Umbilical cord (tissue), 2 donors: ENCODE results near the gene GDF2. TPM values are rescaled to one million over a fixed set of nuclear protein-coding genes. Genes with fewer than 3 reads are reported as not detected.
A peak's percentile ranks its signal among the peaks of the same experiment; 100 is the strongest.

ENCODE experiments used
- DNase-seq: peaks from one replicate; pipeline ENCODE4 v3.0.0-alpha.2; 2015; ENCODE audit warnings: low spot score
- total RNA-seq: library from RNA; depleted of rRNA; stranded (reverse); fragments of >200 nt; gene quantifications from one replicate; pipeline ENCODE4 v1.2.3, GENCODE V29; 2014; ENCODE audit warnings: low replicate concordance; ENCODE audit not compliant: insufficient read depth

GDF2 gene
- total RNA-seq, 1 donor from 2014 or later, result 1.7 TPM

DNA sequence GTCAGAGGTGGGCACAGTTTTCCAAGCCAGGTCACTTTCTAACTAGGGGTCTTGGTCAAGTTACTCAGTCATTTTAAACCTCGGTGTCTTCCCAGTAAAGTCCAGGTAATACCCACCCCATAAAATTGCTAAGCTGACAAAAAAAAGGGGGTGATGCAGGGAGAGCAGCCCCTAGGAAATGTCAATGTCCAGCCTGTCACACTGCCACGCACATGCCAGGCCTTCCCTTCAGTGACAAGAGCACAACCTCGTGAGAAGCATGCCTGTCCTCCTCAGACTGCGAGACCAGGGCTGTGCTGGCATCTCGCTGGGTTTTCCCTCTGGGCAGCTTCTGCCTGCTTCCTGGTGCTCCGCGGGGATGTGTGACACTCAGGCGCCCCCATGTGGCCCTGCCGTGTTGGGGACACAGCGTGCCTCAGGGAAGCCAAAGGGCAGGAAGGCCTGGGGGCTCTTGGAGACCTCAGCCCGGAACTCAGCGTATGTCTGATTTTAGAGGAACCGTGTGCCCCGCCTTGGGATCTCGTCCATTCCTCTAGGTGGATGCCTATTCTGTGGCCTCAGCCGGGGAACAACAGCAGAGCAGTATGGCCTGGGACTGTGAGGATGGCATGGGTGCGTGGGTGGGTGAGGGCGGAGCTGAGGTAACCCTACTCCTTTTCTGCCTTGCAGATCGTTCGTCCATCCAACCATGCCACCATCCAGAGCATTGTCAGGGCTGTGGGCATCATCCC lies 10.2 kb upstream of the GDF2 start:
- peak; percentile 77 for DNase-seq

DNA sequence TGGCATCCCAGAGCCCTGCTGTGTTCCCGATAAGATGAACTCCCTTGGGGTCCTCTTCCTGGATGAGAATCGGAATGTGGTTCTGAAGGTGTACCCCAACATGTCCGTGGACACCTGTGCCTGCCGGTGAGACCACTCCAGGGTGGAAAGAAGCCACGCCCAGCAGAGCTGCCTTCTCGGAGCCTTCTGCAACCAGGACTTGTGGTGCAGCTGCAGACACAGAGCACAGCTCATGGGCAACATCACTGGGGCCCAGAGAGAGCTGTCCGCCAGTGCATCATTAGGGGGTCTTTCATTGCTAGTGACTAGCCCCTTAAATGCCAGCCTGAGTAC lies 9.6 kb upstream of the GDF2 start:
- no peak for DNase-seq

DNA sequence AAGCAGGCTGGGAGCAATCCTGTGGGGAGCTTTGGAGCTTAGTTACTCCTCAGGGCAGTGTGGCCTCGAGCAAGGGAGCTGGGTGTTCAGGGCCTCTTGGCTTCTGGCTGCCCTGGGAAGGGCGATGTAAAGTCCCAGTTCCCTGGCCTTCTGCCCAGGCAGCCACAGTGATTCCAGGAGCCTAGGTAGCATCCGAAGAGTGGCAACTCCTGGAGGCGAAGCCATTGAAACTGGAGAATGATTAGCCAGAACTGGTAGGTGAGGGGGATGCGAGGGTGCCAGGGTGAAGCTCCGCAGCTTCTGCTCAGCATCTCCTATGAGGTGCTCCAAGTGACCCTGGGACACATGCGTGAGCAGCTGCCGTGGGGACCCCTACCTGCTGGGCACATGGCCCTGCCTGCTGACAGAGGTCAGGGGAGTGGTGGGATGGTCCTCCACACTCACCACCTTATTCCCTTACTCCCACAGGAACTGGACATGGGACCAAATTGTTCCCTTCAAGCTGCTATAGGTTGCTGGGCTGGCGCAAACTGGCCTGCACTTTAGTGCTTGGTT lies 7.8 kb upstream of the GDF2 start:
- DNase-seq, result no peak

DNA sequence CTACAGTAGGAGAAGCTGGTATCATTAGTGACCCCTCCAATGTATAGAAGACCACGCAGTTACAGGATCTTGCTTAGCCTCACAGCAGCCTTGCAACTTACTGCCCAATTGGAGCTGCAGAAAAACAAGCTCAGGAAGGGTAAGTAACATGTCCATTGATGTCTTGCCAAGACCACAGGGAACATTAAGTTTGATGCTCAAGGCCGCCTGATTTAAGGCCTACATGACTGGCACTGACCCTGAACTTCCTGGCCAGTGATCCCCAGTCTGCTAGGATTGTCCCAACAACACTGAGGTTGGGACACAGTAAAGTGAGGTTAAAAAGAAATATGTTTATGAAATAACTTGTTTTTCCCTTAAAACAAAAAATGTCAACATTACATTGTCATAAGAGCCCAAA lies 6.8 kb upstream of the GDF2 start:
- DNase-seq, result no peak

DNA sequence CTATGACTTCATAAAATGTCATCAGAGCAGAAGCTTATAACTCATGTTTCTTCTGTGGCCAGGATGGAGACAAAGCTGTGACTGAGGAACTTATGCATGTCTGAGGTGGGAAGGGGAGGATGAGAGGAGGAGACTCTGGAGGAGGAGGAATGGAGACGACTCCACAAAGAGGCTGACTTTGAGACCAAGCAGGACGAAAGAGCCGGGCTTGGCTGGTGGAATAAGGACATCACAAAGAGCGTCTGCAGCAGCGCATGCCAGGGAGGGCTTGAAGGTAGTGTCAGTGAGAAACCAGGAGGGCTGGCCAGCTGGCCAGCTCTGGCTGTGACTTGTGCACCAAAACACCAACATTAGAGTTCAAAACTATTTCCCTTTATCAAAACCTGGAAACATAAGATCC lies 6.1 kb upstream of the GDF2 start:
- DNase-seq, result no peak

DNA sequence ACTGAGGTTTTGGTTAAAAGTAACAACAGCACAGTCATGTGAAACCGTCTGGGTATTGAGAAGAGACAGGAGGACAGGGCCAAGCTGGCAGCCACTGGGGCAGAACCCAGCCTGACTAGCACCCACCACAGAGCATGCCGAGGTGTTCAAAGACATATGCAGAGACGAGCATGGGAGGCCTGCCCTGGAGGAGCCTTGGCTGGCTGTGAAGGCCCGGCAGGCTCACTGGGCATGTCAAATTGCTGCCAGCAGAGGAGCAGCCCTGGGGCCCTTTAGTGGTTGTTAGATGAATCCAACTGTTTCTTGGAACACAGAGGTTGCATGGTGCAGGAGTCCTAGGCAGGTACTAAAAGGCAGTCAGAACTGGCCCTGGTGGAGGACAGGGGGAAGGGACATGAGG lies 5.0 kb upstream of the GDF2 start:
- DNase-seq, result no peak

DNA sequence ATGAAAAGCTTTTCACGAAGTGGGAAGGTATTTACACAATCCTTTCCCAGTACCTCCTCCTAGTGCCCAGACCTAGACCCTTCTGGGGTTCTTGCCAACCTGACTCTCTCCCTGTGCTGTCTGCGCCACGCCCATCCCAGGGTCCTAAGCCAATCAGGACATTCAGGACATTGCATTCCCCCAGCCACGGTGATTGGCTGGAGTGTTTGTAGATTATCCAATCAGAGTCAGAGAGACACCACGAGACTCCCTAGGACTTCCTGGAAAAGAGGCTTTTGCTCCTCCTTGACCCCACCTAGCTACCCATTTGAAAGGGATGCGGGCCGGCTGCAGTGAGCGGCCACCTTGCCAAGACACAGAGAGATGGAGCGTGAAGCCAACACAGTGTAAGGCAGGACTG lies 3.5 kb upstream of the GDF2 start:
- DNase-seq, result no peak

DNA sequence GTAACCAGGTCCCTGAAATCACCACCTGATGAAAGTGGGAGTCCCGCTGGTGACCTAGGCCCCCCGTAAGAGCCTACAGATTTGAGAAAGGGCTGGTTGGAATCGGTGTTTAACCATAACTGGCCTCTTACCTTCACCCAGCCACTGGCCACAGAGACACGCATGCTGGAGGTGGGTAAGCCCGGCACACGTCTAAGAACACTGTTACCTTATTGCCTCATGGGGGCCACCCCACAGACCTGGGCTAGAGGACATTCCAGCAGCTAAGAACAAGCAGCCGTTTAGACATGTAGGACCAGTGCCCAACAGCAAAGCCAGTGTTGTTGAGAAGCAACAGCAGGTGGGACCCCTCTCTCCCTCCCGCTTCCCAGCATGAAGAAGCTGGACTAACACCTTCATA lies 2.5 kb upstream of the GDF2 start:
- DNase-seq, result no peak

DNA sequence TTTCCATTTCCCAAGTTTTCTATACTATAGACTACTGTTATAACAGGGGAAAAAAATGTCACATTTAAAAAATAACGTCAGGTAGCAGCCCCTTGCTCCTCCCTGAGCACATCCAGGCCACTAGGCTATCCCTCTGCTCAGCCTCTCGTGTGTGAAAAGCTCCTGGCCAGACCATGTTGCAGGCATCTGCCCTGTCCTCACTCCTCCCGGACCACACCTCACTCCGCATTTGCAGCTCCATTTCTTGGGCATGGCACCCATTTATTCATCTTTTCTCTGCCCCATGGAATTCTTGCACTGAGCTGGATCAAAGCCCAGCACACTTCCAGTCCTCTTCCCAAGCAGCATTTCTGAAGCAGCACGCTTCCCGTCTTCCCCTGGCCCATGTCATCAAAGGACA lies 1.4 kb upstream of the GDF2 start:
- no peak for DNase-seq

DNA sequence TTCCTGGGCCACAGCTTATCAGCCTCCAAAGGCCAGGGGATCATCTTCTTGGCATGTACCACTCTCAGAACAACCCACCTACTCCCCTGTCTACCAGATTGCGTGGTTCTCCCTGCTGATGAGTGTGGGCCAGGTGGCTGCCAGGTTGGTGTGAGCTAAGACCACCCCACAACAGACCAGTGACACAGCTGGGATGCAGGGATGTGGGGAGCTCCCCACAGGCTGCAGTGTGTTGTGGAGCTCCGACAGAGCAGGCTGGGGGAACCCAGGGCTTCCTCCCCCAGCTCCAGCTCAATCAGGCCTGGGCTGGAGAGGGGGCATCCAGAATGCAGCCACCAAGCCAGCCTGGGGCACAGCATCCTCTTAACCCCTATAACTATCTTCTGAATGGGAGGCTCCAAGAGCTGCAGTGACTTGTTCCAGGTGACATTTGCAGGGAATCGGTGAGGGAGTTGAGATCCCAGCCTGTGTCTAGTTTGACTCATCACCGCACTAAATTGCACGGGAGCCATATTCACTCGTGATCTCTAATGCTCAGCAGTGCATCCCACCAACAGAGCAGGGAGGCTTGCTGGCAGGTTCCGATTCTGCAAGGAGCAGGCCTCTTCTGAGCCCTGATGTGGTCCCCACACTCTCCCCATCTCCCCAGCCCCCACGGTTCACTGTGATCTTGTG lies 596 bp upstream of the GDF2 start:
- DNase-seq, result no peak

DNA sequence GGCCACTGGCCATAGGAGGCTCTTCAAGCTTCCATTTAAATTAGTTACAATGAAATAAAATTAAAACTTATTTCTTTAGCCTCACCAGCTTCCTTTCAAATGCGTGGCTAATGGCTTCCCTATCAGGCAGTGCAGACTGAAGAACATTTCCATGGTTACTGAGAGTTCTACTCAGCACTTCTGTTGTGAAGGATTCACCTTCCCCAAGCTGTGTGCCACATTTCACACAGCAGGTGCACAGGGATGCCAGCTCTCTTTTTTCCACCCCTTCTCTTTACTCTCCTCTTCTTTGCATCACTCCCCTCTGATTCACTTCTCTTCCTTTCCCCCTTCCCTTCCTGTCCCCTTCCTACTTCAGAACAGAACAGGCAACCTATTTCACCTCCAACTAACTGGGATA lies 833 bp downstream of the GDF2 start:
- DNase-seq, result no peak

DNA sequence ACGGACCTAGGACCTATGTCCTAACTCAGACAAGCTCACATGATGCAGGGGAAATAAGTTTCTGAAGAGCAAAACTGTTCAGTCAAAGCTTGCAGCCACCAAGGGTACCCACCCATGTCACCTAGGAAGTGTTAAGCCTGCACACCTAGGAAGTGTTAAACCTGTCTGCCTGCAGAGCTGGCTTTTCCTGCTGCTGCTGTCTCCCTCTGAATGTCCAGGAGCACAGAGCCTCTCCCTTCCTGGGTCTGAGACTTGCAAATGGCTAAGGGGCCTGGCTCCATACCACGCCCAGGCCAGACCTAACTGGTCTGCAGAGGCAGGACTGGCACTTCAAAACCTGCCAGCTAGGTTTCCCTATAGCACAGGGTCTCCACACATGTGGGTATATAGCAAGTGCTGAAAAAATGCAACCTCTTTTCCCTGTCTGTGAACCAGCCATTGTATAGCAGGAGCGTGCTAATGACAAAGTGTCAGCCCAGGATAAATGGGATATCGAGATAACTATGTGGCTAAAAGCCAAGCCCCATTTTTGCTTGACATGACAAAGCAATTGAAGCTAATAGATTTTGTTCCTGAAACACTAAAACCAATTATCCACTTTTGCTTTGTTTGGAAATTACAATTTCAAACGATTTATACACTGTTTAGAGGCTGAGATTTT lies 1.5 kb downstream of the GDF2 start:
- DNase-seq, result no peak

DNA sequence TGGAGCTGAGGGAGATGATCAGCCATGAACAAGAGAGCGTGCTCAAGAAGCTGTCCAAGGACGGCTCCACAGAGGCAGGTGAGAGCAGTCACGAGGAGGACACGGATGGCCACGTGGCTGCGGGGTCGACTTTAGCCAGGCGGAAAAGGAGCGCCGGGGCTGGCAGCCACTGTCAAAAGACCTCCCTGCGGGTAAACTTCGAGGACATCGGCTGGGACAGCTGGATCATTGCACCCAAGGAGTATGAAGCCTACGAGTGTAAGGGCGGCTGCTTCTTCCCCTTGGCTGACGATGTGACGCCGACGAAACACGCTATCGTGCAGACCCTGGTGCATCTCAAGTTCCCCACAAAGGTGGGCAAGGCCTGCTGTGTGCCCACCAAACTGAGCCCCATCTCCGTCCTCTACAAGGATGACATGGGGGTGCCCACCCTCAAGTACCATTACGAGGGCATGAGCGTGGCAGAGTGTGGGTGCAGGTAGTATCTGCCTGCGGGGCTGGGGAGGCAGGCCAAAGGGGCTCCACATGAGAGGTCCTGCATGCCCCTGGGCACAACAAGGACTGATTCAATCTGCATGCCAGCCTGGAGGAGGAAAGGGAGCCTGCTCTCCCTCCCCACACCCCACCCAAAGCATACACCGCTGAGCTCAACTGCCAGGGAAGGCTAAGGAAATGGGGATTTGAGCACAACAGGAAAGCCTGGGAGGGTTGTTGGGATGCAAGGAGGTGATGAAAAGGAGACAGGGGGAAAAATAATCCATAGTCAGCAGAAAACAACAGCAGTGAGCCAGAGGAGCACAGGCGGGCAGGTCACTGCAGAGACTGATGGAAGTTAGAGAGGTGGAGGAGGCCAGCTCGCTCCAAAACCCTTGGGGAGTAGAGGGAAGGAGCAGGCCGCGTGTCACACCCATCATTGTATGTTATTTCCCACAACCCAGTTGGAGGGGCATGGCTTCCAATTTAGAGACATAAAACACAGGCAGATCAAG lies 3.3 kb downstream of the GDF2 start:
- DNase-seq, result no peak

DNA sequence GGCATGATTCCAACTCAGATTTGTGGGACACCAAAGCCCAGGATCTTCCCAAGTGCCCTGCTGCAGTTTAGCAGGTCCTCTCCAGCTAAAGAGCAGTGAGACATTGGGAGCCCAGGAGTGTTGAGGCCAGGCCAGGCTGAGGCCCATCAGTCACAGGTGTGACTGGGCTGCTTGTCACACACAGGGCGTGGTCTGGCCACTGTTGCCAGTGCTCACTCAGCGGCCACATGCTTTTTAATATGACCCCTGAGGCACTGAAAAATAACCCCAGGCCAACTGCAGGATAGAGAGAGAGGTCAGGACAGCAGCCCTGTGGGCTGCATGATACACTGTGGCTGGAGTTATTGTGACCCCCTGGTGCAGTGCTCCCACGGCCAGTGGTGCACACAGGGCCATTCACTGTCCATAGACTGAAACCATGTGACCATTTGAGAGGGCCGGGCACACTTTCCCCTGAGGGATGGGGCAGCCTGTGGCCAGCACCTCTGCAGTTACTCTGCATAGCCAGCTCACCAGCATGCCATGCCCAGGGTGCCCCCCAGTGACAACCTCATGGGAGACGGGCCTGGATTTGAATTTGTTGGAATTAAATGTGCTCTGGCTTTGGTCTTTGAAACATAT lies 4.2 kb downstream of the GDF2 start:
- DNase-seq, result no peak

DNA sequence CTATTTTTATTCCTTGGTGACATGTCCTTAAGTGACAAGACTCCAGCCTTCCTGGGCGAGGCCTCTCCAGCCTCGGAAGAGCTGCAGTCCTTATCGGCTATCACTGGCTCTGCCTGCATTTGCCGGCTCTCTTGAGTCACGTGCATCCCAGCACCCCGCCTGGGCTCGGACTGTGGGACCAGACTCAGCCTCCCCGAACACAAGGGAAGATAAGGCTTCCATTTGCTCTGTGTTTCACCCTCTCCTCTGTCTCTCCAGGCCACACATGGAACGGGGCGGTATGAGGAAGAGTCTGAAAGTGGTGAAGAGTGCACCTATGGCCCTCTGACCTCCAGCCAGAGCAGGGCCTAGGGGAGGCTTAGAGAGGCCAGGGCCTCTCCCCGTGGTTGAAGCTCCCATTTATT lies 4.7 kb downstream of the GDF2 start:
- peak; percentile 15 for DNase-seq

DNA sequence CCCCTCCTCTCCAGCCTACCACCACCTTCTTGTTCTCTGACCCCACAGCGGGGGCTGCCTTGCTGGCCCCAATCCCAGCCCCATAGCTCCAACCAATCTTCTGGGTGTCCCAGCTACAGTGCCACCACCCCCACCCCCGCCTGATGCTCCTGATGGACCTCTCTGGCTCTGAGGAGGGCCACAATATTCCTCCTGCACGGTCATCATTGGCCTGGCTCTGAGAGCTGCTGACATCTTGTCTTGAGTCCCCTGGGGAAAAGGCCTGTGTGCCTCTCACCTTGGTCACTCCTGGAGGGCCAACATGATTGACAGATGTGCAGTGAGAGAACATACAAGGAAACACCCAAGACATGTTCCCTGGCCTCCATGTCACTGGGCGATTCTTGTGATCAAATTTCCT lies 7.6 kb downstream of the GDF2 start:
- no peak for DNase-seq

DNA sequence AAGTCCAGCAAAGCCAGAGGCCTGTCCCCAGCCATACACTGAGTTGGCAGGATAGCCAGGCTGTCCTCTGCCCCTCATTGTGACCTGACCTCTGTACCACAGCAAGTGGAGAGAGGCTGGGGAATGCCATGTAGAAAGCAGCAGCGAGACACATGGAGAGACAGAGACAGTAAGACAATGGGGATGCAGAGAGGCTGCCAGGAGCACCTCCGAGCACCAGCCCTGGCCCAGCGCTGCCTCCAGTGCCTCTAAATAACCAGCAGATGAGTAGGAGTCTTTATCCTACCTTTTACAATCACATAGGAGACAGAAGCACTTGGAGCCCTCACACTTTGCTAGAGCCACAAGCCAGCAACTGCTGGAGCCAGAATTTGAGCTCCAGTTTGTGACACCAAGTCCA lies 8.1 kb downstream of the GDF2 start:
- DNase-seq, result no peak

DNA sequence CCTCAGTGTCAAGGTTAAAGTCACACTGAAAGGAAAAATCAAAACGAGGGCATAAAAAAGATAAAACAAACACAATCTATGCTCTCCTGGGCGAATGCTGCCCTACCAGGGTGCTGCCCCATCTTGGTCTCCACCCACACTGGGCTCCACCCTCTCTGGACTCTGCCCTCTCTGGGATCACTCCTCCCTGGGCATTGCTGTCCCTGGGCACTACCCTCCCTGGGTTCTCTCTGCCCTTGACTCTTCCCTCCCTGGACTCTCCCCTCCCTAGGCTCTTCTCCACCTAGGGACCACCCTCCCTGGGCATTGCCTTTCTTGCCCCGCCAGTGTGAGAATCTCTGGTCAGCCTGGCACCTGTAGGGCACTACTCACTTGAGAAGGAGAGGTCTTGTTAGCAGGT lies 8.6 kb downstream of the GDF2 start:
- no peak for DNase-seq

DNA sequence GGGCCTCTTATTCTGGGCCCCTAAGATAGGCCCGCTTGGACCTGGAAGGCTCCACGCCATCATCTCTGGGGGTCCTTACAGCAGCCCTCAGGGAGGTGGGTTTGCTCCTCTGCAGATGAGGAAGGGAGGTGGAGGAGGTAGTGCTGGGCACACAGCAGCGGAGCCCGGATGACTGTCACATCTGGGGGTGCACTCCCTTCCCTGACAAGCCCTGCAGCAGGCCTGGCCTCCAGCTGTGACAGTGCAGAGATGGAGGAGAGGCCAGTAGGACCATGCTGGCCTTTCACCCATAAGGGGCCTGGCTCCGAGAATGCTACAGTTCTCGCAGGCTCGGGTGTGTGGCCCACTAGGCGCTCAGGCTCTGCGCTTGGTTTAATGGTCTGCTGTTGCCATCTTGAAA lies 9.2 kb downstream of the GDF2 start:
- DNase-seq, result no peak

DNA sequence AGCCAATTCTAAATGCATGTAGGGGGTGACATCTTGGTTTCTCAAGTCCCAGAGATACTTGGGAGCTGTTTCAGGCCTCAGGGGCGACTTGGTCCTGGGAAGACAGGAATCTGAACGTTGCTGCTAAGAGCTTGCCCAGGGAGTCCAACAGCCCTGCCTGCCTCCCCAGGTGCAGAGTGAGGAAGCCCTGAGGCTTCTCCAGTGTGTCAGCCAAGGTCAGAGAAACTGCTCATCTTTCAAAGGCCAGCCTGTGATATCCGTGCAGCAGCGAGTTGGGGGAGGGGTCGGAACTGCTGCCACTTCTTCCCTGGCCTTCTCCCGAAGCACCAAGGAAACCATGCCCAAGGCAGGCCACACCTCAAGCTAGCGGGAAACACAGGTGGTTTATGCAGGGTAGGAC lies 9.7 kb downstream of the GDF2 start:
- no peak for DNase-seq

DNA sequence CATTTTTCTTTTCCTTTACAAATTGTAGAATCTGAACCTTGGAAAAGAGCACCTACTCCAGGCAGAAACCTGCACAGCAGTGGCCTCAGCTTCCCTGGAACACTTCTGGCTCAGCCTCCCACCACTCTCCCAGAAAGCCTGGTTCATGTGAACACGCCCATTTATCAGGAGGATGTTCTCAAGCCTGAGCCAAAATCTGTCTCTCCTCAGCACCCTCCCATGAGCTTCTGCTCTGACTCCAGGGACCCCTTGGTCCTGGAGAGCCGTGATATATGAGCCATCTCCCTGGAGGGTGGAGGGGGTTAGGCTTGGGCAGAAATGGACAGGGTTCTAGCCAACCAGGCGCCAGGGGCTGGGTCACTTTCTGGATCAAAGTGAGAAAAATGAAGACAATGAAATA lies 10.1 kb downstream of the GDF2 start:
- no peak for DNase-seq
